Fibroblast of skin of abdomen (primary cell): ENCODE data around the gene TGFBR3.
"Not testable (repeated sequence)": the region's sequence is repeated elsewhere in the genome, so short reads cannot be mapped to it uniquely, and the experiment has no call there.

Source experiments
- DNase-seq: peaks from one replicate; pipeline ENCODE4 v3.0.0-alpha.2; 2013

TGFBR3 gene

DNA sequence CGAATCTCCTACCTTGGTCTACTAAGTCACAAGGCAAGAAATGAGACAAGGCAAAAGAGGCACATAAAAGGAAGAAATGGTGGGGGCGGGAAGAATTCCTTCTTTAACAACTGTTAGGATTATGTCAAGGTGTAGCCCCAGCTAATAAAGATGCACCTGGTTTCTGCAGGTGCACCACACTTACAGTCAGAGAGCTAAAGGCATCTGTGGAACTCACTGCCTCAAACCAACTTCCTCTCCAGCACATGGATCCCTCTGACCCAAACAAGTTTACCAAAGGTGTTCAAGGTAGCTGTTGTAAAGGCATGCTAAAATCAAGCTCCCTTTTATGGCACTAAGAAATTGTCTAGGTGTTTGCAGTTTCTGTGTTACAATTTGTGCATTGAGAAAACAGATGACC lies 38.1 kb downstream of the TGFBR3 start:
- DNase-seq, result no peak

- DNase-seq, result no peak
Observed at GRCh38 chr1:91846639-91847013, 39.3 kb downstream of the TGFBR3 start.

GRCh38 chr1:91846007-91846638 lies 39.8 kb downstream of the TGFBR3 start:
- DNase-seq, result peak; percentile 35

GRCh38 chr1:91844862-91845528 lies 41.0 kb downstream of the TGFBR3 start:
- peak; percentile 96 for DNase-seq

- no peak for DNase-seq
Observed at GRCh38 chr1:91843843-91844242, 42.1 kb downstream of the TGFBR3 start.

DNA sequence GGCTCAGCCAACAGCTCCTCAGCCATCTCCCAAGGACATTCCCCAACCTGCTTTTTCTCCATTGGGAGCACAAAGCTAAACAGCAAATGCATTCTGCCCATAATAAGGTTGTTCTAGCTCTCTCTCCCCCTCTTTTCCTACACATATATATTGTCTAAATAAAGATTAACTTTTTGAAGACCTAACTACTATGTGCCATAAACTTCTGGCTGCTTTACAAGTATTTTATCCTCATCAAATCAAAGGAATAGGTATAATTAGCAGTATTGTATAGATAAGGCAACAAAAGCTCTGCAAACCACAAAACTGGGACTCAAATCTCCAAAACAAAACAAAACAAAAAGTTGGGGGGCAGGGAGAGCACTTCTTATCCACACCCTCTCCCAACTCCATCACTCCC lies 43.4 kb downstream of the TGFBR3 start:
- DNase-seq, result no peak

- no peak for DNase-seq
Observed at GRCh38 chr1:91842056-91842455, 43.9 kb downstream of the TGFBR3 start.

- not testable (repeated sequence) for DNase-seq
Observed at GRCh38 chr1:91840276-91840675, 45.7 kb downstream of the TGFBR3 start.

GRCh38 chr1:91836331-91837040 lies 49.5 kb downstream of the TGFBR3 start:
- no peak for DNase-seq

DNA sequence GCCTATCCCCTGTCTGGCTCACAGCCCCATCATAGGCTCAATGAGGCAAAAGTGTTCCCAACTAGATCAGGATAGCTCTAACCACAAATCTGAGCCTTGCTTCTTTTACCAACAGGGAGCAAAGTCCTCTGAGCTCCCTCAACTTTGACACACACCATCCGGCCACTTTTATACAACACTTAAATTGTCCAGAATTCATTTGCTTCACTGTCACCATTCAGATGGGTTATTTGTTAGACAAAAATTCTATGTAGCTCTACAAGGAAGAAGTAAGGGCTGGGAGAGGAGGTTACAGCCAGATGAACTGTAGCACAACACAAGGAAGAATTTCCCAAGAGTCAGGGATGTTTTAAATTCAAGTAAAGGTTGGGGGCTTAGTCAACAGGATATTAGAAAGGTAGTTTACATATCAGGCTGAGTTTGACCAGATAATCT lies 50.8 kb downstream of the TGFBR3 start:
- no peak for DNase-seq

- DNase-seq, result not testable (repeated sequence)
Observed at GRCh38 chr1:91834549-91834948, 51.4 kb downstream of the TGFBR3 start.

GRCh38 chr1:91833946-91834345 lies 52.0 kb downstream of the TGFBR3 start:
- DNase-seq, result no peak

DNA sequence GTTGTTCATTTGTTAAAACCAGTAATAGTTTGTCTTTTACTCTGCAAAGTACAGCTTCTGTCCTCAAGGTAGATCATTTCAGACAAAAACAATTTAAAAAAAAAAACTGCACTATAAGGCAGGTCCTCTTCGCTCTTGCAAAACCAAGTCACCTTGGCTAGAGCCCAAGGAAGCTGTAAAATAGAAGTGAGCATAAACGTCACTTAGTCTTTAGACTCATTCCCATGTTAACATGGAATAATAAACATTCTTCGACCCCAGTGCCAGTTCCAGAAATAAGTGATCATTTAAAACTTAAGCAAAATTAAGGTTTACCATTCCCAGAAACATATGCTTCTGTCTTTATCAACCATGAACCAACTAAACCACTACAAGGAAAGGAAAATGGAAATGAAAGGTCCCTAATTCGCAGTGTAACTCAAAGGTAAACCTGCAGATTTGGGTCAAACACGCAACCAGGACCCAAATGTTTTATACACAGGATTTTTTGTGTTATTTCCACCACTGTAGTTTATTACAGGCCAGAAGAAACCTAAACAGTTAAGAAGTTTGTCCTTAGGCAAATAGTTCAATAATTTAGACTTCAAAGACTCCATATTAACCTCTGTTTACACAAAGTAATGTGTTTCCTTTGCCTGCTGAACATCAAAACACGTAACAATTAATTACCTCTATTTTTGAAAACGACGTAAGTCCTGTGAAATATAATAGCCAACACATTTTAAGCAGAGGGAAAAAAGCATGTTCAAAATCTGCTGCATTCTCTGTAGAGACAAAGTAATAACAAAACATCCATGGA lies 54.6 kb downstream of the TGFBR3 start:
- peak; percentile 23 for DNase-seq

DNA sequence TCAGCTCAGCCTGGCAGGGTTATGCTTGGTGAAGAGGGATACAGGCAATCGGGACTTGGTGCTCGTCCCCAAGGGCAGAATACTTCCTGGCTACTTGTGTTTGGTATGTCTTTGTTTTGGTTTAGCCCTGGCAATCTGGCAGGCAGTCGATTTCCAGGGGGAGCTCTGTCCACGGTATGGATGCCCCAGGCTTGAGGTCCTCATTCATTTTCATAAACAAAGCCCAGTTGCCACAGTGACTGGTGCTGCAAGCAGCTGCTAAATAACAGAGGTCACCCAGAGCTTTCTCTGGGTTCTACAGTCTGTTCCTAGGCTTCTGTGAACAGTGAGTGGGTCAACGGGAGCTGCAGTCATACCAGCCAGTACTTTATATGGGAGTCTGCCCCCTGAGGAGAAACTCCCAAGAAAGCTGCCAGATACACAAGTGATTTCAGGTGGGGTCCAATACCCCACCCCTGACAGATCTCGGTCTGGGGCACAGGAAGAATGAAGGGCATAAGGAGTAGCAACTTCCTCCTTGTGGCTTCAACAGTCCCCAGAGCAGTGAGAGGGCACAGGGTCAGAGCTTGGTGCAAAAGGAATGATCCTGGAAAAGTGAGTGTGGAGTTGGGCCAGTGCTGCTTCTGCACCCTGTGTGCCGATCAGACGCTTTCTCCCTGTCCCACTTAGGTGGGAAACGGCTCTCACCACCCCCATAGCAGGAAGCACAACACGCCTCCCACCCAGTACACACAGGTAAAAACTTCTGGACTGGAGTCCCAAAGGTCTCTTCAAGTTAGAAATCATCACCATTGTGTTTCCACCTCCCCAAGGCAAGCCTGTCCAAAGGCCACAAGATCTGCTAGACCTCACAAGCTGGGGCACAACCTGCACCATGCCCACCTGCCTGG lies 55.5 kb downstream of the TGFBR3 start:
- peak; percentile 49 for DNase-seq

- DNase-seq, result no peak
Observed at GRCh38 chr1:91829293-91830153, 56.4 kb downstream of the TGFBR3 start.

DNA sequence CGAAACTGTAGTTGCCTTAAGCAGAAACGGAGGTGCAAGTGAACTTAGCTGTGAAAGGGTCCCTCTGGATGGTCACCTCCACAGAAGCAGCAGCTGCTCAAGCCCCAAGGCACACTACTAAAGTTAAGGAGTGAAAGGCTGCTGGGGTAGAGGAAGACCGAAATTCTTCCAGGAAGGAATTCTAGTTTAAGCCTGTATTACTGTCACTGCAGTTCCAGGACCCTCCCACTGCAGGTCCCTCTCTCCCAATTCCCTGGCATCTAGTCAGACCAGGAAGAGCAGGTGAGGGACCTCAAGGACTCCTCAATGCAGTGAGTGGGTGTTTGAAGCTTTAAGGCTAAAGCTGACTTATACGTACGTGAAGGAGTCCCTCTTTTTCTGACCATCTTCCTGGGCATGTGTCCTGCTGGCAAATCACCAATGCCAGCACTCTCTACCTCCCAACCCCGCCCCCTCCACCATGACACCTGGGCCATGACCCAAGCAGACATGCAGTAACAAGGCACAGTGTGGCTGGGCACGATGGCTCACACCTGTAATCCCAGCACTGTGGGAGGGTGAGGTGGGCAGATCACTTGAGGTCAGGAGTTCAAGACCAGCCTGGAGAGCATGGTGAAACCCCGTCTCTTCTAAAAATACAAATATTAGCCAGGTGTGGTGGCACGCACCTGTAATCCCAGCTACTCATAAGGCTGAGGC lies 57.2 kb downstream of the TGFBR3 start:
- no peak for DNase-seq

- DNase-seq, result no peak
Observed at GRCh38 chr1:91827459-91828321, 58.3 kb downstream of the TGFBR3 start.

DNA sequence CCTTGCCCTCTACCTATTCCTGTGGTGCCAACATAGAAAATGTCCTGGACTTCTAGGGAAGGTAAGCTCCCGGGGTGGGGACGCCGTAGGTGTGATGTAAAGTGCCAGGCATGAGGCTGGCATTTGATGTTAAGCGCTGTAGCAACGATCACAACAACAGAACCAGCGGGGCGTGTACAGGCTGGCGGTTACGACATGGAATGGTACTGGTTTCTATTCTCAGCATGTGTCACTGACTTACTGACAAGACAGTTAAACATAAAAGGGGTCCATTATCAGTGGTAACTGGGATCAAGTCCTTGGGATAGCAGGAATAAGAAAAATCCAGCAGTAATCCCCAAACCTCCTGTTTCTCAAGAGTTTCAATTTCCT lies 58.9 kb downstream of the TGFBR3 start:
- DNase-seq, result no peak

DNA sequence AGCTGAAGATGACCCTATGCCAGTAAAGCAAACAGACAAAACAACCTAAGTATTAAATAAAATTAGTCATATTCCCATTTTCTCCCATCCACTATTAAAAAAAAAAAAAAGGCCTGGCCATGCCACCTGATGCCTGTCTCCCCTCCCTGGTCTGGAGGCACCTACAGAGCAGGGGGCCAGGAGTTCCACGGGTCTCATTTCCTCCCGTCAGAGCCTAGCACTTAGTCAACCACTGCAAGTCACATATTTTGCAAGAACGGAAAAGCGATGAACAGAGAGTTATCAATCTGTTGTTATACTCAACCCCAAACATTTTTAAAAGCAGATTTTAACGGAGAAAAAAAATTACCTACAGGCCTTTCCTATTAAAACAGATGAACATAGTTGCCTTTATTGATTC lies 59.3 kb downstream of the TGFBR3 start:
- DNase-seq, result no peak
